ENCODE data around the gene NRDE2. TPM values are rescaled to one million over a fixed set of nuclear protein-coding genes. Genes with fewer than 3 reads are reported as not detected.

The NRDE2 gene, protein sequence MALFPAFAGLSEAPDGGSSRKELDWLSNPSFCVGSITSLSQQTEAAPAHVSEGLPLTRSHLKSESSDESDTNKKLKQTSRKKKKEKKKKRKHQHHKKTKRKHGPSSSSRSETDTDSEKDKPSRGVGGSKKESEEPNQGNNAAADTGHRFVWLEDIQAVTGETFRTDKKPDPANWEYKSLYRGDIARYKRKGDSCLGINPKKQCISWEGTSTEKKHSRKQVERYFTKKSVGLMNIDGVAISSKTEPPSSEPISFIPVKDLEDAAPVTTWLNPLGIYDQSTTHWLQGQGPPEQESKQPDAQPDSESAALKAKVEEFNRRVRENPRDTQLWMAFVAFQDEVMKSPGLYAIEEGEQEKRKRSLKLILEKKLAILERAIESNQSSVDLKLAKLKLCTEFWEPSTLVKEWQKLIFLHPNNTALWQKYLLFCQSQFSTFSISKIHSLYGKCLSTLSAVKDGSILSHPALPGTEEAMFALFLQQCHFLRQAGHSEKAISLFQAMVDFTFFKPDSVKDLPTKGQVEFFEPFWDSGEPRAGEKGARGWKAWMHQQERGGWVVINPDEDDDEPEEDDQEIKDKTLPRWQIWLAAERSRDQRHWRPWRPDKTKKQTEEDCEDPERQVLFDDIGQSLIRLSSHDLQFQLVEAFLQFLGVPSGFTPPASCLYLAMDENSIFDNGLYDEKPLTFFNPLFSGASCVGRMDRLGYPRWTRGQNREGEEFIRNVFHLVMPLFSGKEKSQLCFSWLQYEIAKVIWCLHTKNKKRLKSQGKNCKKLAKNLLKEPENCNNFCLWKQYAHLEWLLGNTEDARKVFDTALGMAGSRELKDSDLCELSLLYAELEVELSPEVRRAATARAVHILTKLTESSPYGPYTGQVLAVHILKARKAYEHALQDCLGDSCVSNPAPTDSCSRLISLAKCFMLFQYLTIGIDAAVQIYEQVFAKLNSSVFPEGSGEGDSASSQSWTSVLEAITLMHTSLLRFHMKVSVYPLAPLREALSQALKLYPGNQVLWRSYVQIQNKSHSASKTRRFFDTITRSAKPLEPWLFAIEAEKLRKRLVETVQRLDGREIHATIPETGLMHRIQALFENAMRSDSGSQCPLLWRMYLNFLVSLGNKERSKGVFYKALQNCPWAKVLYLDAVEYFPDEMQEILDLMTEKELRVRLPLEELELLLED
- polyA plus RNA-seq (2012; ENCODE audit: missing spikeins): 4.8 TPM

DNA sequence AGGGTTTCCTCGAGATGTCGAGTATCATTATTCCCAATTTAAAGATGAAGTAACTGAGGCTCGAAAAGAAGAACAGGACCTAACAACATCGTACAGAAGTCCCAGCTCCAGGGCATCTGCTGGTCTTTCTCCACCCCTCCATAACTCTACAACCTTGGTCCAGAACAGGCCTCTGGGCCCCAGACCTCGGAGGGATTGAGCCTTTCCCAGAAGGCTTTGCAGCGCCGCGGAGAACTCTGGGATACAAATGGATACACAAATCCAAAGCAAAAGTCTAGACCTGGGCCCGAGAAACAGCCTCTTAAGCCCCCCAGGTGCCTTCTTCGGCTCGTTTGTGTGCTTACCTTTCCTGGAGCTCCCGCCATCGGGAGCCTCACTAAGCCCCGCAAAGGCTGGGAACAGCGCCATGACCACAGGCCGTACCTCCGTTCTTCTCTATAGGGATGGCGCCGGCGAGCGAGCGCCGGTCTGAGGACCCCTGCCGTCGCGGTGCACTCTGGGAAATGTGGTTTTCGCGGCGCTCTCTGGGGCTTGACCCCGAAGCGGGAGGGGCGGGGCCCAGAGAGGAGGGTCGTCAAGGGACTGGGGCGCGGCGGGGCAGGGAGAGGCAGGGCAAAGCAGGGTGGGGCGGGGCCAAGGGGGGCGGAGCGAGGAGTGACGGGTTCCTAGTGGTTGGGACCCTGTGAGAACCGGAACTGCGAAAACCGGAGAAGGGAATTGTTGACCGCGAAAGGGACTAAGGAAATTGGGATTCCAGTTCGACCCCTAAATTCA, at the start of gene NRDE2:
NRDE2 (minus strand) TSS at position 445 of the 774 bp plus-strand sequence; CDS start at position 408, 37 bp downstream.
- DNase-seq (ENCODE audit: insufficient read length): peak; percentile 73
- FAIRE-seq: peak; percentile 95
- no peak for TF ChIP-seq POLR2AphosphoS5 (IDR thresholded peaks at IDR 0.05; ENCODE audit: low read depth, low read length)
- TF ChIP-seq TAF1 (IDR thresholded peaks at IDR 0.05; ENCODE audit: borderline replicate concordance, low read depth, low read length): 0 out of 2 replicates have a peak, but pooled peaks have one; percentile 31
- peak; percentile 70 for TF ChIP-seq POLR2A (IDR thresholded peaks at IDR 0.05; ENCODE audit: low read depth, low read length)

DNA sequence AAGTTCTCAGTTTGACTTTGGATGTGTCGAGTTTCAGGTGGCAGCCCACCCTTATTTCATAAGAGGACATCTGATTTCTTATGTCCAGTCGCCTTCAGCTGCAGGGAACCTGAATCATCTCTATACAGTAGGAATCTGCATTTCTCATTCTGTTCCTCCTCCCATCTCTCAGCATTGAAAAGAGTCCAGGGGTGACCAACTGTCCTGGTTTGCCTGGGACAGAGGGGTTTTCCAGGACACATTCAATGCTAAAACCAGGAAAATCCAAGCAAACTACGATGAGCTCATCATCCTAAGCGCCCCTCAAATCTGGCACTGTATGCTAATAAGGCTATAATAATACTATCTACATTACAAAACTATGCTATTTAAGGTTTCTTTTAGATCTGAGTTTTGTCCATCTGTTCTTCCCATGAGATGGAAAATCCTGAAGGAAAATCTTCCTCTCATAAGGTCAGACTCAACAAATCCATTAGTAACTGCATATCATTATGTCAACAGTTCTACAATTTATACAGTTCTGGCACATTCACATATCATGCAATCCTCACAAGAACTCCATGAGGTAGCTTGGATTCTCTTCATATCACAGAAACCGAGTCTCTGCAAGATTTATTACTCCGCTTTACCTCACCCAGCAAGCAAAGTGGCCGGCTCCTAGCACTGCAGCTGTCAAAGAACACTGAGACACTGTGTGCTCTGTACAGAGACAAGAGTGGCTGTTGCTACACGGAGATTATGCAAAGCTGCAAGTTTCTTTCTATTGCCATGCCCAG, 49.5 kb upstream of the NRDE2 start:
- DNase-seq (ENCODE audit: insufficient read length) (no peak), FAIRE-seq (peak; percentile 46)
- no peak for TF ChIP-seq POLR2A (IDR thresholded peaks at IDR 0.05; ENCODE audit: low read depth, low read length)
- no peak for TF ChIP-seq POLR2AphosphoS5 (IDR thresholded peaks at IDR 0.05; ENCODE audit: low read depth, low read length)
- TF ChIP-seq TAF1 (IDR thresholded peaks at IDR 0.05; ENCODE audit: borderline replicate concordance, low read depth, low read length): no peak

DNA sequence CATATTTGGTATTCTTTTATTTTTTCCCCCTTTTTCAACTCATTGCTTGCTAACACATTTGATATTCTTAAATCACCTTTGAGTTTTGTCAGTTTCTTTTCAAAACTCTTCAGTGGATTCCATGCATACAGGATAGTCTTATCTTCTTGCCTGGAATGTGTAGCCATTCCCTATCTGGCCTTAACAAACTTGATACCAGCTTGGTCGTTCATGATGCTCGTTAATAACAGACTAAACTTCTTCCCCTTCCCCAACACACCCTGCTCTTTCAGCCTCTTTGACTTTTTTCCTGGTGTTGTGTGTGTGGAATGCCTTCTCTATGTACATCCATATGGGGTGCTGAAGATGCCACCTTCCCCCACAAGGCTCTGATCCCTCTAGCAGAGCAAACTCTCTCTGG, 47.4 kb upstream of the NRDE2 start:
- no peak for DNase-seq (ENCODE audit: insufficient read length)
- no peak for TF ChIP-seq POLR2A (IDR thresholded peaks at IDR 0.05; ENCODE audit: low read depth, low read length)
- no peak for TF ChIP-seq TAF1 (IDR thresholded peaks at IDR 0.05; ENCODE audit: borderline replicate concordance, low read depth, low read length)
- TF ChIP-seq POLR2AphosphoS5 (IDR thresholded peaks at IDR 0.05; ENCODE audit: low read depth, low read length): no peak
- no peak for FAIRE-seq

DNA sequence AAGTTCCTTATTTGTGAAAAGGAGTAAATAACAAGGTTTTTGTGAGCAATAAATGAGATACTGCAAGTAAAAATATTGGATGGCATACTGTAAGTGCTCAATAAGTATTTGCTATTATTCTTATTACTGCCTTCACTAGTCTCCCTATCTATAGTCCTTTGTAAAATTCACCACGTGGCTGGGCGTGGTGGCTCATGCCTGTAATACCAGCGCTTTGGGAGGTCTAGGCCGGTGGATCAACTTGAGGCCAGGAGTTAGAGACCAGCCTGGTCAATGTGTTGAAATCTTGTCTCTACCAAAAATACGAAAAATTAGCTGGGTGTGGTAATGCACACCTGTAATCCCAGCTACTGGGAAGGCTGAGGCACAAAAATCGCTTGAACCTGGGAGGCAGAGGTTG, 46.5 kb upstream of the NRDE2 start:
- DNase-seq (ENCODE audit: insufficient read length): no peak
- FAIRE-seq: no peak
- TF ChIP-seq POLR2AphosphoS5 (IDR thresholded peaks at IDR 0.05; ENCODE audit: low read depth, low read length) (no peak), POLR2A (IDR thresholded peaks at IDR 0.05; ENCODE audit: low read depth, low read length) (no peak), TAF1 (IDR thresholded peaks at IDR 0.05; ENCODE audit: borderline replicate concordance, low read depth, low read length) (no peak)

DNA sequence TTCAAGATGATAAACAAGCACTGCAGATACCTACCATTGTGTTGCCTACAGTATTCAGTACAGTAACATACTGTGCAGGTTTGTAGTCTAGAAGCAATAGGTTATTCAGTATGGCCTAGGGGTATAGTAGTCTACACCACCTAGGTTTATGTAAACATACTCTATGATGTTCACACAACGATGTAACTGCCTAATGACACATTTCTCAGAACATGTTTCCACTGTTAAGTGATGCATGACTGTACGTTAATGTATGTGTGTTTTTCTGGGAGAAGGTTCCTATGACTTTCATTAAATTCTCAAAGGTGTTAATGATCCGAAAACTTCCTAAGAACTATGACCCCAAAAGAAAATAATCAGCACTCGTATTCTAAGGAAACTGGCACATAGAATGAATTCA, 44.2 kb upstream of the NRDE2 start:
- TF ChIP-seq POLR2AphosphoS5 (IDR thresholded peaks at IDR 0.05; ENCODE audit: low read depth, low read length) (no peak), POLR2A (IDR thresholded peaks at IDR 0.05; ENCODE audit: low read depth, low read length) (no peak), TAF1 (IDR thresholded peaks at IDR 0.05; ENCODE audit: borderline replicate concordance, low read depth, low read length) (no peak)
- peak; percentile 44 for FAIRE-seq
- DNase-seq (ENCODE audit: insufficient read length): no peak

DNA sequence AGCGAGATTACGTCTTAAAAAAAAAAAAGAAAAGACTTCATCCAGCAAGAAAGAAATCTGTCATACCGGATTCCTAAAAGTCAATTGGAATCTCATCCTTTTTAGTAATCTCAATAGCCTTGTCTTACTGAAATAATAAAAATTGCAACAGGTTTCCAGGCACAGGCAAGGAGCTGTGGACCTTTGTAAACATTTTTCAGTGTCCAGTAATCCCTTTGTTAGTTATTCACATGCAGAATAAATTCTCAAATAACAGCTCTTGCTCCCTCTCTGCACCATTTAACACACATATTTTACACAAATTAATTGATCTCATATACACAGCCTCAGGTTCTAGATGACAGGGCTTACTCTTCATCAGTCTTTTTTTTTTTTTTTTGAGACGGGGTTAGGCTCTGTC, 43.1 kb upstream of the NRDE2 start:
- no peak for DNase-seq (ENCODE audit: insufficient read length)
- TF ChIP-seq POLR2AphosphoS5 (IDR thresholded peaks at IDR 0.05; ENCODE audit: low read depth, low read length) (no peak), POLR2A (IDR thresholded peaks at IDR 0.05; ENCODE audit: low read depth, low read length) (no peak), TAF1 (IDR thresholded peaks at IDR 0.05; ENCODE audit: borderline replicate concordance, low read depth, low read length) (no peak)
- FAIRE-seq: no peak

DNA sequence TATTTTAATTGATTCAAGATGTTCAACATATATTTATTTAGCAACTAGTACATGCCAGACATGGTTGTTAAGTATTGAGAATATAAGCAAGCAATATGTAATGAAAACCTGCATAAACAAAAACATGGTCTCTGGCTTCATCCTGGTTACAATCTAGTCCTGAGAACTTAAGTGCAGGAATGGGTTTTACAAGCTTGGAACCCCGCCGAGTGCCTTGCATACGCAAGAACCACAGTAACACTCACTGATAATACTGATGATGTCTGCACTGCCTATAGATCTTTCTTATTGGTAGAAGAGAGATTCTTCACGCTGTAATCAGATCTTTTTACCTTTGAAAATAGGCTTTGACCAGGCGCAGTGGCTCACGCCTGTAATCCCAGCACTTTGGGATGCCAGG, 42.1 kb upstream of the NRDE2 start:
- no peak for TF ChIP-seq POLR2AphosphoS5 (IDR thresholded peaks at IDR 0.05; ENCODE audit: low read depth, low read length)
- no peak for TF ChIP-seq POLR2A (IDR thresholded peaks at IDR 0.05; ENCODE audit: low read depth, low read length)
- no peak for TF ChIP-seq TAF1 (IDR thresholded peaks at IDR 0.05; ENCODE audit: borderline replicate concordance, low read depth, low read length)
- FAIRE-seq: no peak
- no peak for DNase-seq (ENCODE audit: insufficient read length)

DNA sequence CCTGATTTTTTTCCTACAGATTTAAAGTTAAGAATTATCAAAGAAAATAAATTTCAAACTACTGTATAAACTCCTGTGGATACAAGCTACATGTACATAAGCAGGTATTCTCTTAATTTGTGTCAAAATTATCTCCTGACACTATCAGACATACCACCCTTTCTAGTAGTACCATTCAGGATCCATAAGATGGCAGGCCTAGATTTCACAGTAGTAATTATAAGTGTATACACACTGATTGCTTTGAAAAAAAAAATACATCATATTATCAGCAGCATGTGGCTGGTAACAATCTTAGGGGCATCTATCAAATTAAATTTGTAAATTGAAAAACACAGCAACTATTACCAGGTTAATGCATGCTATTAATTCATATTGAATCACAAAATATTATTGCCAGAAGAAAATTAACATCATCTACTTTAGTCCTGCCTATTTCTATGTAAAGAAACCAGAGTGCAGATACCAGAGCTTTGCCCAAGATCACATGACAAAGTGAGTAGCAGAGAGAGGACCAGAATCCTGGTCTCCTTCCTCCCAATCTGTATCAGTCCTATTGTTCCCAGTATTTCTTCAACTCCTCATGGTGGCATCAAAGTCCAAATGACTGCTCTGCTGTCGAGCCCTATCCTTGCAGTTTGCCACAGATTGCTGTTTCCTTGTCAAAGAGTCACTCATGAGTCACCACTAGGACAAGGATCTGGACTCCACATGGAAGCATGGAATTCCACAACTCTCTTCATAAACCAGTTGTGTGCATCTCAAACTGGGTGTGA, 37.4 kb upstream of the NRDE2 start:
- no peak for DNase-seq (ENCODE audit: insufficient read length)
- FAIRE-seq: no peak
- no peak for TF ChIP-seq TAF1 (IDR thresholded peaks at IDR 0.05; ENCODE audit: borderline replicate concordance, low read depth, low read length)
- TF ChIP-seq POLR2A (IDR thresholded peaks at IDR 0.05; ENCODE audit: low read depth, low read length): no peak
- no peak for TF ChIP-seq POLR2AphosphoS5 (IDR thresholded peaks at IDR 0.05; ENCODE audit: low read depth, low read length)

DNA sequence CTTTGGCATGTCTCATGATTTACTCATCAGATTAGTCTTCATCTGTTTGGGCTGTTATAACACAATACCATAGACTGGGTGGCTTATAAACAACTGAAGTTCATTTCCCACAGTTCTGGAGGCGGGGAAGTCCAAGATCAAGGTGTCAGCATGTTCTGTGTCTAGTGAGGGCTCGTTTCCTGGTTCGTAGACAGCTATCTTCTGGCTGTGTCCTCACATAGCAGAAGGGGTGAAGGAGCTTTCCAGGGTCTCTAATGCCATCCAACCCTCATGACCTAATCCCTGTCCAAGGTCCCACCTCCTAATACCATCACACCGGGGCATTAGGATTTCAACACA, 30.8 kb upstream of the NRDE2 start:
- FAIRE-seq (no peak), DNase-seq (ENCODE audit: insufficient read length) (no peak)
- TF ChIP-seq TAF1 (IDR thresholded peaks at IDR 0.05; ENCODE audit: borderline replicate concordance, low read depth, low read length) (no peak), POLR2A (IDR thresholded peaks at IDR 0.05; ENCODE audit: low read depth, low read length) (no peak), POLR2AphosphoS5 (IDR thresholded peaks at IDR 0.05; ENCODE audit: low read depth, low read length) (no peak)
